COLO668 (cell line): ENCODE data around the gene SLC25A21.

Source experiments
- DNase-seq: peaks from one replicate; lab custom pipeline; 2025; ENCODE audit not compliant: unreplicated experiment; lab: John Stamatoyannopoulos, UW

SLC25A21 gene

DNA sequence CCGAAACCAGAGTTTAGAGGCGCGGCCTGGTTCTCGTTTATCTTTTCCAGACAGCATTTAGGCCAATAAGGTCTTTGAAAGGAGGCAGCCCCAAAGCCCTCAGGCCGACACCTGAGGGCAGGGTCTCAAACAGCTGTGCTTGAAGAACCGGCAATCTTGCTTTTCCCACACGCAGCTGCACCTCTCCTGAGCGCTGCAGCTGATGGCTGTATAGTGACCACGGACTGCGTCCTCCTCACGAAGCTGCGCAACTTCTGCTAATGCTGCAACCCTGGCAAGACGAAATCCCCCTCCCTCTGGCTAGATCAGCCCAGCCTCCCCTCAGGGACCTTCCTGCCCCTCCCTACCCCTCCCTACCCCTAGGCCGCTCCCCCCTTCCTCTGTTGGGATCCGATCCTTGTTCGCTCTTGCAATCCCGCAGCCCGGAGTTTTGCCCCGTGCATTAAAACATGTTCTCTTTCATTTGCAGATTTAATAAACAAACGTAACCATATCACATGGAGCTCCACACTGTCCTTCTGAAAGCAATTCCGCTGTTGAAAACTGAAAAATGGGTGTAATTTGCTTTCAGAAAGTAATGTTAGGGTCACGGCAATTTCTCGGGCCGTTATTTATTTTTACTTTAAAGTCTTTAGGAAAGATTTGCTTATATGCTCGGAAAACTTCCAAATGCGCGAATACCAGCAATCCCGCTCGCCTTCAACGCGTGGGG is 515.6 kb downstream of the SLC25A21 start:
- DNase-seq, result peak; percentile 68

DNA sequence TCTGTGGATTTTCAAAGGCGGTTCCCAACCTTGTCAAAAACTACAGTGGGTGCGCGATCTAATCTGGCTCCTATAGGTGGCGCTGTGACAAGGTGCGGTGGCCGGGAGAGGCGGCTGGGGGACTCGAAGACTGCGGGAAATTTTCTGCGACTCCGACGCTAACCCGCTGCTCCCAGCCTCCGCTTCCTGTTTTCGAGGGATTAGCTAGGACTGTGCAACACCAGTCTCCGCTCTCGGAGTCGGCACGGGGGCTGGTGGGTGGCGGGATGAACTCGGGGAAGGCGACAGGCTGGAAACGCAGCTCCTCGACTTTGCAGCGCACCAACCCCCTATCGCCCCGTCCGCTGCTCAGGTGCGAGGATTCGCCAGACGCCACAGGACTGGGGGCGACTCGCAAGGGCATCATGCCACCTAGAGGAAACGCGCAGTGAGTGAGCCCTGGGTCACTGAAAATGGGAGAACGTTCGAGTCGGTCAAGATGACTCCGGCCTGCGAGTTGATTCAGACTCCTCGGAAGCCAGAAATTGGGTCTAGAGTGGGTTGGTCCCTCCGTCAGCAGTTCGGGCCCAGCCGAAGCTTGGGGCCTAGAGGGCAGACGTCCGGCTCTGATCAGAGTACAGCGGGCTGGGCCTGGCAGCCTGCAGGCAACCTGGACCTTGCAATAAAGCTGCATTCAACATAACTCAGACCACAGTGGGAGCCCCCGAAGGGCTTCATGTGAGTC is 516.3 kb downstream of the SLC25A21 start:
- DNase-seq, result peak; percentile 92

DNA sequence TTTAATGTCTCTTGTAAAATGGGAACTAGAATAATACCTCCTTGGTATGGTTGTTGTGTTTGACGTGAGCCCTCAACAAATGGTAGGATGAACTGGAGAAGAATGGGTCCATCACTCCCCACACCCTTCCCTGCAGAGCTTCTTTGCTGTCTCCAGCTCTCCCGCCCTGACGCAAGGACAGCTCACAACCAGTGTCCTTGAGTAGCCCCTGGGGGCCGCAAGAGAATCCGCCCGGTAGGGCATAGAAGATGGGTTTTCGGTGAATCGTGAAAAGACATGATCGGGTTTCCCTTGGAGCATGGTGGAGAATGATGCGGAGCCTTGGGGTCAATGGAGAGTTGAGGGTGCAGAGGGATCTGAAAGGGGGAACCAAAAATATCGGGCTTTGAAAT is 516.8 kb downstream of the SLC25A21 start:
- DNase-seq, result no peak

DNA sequence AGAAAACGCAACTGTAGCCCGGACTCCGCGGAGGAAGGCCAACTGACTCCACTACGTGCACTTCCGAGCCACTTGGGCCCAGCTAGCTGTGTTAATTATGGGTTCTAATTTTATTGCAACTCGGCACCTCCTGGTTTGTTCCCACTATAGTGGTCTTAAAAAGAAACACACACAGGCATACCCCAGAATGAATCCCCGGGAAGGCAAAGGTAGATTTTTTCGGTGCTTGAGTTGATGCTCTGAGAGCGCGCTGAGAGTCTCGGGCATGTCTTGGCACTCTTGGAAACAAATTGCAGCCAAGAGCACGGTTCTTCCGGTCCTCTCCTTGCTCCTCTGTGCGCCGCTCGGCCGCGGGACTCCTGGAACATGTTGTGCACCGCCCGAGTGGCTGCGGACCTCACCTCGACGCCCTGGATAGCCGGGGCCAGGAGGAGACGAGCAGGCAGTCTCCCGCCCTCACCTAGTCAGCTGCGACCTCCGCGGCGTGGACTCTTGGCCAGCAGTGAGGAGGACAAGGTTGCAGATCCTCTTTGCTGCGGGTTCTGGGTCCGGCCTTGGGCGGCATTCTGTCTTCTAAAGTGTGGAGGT is 517.5 kb downstream of the SLC25A21 start:
- DNase-seq, result no peak

DNA sequence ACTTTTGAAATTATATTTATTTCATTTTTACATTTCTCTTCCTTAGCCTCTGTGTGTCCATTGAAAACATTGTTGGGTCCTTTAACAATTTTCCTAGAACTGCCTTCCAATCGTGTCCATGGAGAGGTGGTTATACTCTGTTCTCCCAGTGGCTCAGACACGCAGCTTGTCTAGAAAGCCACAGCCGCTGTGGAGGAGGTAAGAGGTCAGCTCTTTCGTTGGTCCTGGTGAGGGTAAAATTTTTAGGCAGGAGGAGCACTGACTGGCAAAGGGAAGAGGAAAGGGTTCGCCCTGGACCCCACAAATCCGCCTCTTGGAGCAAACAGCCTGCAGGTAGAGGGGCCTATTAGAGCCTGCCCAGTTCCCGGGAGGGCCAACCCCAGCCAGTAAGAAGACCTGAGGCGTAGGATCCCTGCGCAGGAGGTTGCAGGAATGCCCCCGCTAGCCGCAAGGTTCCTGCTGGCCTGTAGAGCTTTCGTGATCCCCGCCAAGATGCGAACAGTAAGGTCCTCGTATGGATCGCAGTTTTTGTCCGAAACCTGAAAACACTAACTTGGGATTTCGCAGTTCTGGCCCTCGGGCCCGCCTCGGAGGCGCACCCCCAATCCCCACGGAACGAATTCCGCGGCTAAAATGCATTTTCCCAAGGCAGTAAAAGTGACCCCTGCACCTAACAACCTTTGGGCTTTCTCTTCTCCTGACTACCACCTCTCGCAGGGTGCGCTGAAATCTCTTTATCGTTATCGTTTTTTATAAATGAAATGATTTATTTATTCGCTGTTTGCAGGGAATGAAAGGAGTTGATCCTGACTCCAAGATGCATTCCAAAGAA is 518.2 kb downstream of the SLC25A21 start:
- no peak for DNase-seq

DNA sequence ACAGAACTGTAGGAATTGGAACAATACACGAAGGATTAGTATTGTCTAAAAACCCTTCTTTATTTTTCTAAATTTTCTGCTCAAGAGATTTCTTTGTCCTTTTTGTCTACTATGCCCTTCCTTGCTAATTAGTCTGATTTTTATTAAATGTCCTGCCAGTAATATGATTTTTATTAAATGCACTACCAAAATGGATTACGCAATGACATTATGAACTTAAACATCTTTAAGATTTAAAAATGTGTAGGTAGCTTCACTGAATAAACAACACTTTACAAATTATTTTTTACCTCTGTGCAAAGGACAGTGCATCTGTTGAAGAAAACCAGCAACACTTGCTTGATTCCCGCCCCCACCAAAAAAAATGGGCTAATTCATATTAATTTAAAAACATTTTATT is 519.0 kb downstream of the SLC25A21 start:
- no peak for DNase-seq

DNA sequence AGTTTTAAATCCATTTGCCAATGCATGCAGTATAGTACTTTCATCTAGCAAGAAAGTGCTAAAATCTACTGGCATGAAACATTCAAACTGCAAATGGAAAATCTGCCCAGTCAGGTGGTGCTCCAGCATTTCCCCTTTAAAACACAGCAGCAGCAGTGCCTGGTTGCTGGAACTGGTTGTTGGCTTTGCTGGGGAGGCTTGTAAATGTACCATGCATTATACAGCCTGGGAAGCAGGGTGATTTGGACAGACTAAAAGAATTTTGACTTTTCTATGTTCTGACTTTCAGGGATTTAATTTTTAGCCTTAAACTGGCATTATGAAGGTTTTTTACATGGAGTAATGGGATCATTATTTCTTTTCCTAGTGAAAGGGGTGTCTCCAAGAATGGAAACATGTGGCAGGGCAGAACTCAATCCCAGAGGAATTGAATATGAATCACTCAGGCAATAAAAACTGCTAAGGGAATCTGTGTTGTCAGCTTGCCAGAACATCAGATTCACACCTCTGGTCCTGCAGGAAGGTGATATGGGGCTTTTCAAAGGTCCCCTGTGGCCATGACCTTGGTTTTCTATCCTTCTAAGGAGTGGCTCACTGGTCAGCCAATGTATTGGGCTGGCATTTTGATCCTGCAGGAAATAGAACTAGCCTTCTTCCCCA is 519.7 kb downstream of the SLC25A21 start:
- no peak for DNase-seq

DNA sequence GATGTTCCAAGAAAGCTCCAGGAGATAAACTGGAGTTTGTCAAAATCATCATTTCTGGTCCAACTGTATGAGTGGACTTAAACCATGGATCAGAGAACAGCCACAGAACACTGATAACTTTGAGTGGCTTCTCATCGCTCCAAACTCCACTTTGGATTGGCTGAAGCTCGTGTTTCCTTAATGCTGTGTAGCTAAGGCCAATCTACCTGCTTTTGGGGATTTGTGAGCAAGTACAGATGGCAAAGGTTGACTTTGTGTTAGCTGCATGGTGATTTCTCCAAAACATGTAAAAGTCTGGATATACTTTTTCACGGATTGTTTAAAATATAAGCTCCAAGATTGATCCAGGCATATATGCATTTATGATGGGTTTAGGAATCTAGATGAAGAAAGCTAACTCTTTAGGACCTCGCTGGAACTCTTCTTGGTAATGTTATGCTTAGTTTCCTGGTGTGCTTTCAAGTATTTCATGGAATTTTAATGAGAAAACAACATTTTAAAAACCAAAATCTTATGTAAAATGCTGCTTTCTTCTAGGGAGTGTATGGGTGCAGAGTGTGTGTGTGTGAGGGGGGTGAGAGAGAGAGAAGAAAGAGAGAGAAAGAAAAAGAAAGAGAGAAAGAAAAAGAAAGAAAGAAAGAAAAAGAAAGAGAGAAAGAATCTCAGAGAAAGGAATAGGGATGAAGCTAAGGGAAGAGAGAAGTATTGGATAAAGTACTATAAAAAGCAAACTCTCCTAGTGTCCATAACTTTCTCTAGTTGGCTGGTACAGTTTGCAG is 522.3 kb downstream of the SLC25A21 start:
- no peak for DNase-seq

DNA sequence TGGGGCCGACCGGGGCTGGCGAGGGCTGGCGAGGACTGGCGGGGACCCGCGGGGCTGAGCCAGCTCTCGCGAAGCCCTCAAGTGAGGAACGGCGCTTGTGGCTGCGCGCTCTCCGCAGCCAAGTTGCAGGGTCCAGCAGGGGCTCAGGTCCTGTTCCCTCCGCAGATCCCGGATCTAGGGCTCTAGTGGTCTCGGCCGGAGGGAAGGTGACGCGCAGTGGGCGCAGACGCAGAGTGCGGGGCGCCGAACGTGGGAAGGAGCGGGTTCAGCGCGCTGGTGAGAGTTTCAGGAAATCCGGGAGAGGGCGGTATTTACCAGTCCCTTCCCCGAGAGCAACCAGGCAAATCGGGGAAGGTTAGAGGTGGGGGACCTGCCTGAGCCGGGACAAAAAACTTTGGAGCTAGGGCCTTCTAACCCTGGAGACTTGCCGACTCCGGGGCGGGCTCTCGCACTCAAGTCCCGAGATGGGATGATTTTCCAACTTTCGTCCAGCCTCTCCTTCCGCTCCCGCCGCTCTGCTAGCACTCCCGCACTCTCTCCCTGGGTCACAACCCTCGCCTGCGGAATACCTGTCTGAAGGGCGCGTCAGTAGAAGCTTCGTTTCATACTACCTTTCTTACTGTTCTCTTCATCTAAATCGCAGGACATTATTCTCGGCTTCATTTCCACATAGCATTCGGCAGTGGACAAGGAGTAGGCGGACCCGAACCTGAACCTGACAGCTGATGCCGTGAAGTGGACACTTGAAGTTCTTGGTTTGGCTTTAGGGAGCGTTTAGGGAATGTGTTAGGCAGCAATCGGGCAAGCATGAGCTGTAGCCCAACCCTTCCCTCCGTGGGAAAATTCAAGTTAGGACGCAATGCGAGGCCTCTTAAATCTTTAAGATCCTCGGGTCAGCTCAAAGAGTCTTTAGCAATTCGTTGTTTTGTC is 524.3 kb downstream of the SLC25A21 start:
- peak; percentile 82 for DNase-seq

DNA sequence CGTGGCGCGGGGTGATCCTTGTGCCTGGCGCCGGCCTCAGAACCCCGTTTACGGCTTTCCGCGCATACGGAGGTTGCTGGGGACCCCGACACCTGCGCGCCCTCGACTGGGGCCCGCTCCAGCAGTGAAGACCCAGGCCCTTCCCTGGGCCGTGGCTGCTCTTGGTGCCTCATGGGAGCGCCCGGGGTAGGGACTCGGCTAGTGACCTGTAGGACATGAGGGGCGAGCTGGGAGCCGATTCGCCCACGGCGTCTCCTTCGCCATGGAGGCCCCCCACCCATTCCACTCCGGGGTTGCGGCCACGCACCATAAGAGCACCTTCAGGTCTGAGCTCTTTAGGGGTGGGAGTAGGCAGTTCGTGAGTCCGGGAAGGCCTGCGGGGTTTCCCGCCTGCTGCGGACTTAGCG is 525.0 kb downstream of the SLC25A21 start:
- DNase-seq, result no peak

DNA sequence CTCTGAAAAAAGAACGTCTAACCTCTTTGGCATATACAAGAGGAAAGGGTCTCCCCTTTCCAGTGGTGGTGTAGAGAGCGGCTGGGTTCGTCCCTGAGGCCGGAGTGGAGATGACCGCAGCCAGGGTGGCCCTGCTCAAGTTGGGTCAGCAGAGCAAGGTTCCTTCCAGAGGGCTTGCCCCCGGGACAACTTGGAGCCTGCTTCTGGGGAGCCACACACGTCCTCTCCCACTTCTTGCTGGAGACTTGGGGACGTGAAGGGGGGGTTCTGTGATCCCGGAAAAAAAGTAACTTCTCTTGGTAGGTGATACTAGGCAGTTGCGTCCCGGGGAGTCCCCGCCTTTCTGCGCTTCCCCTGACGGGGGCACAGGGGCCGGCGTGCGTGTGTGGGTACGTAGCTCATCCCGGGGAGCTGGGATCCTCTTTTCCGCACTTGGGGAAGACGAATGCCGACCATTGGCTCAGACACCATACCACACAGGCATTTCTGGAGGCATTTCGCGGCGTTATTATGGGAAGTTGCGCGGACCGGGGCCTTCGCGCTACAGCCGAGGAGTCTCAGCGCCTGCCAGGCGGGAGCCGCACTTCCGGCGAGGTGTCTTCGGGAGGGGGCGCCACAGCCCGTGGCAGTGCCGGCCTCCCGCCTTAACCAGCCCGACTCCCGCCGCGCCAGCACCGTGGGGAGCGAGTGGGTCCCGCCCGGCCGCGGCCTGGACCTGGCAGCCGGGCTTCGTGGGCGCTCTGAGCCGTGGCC is 525.6 kb downstream of the SLC25A21 start:
- DNase-seq, result peak; percentile 80

DNA sequence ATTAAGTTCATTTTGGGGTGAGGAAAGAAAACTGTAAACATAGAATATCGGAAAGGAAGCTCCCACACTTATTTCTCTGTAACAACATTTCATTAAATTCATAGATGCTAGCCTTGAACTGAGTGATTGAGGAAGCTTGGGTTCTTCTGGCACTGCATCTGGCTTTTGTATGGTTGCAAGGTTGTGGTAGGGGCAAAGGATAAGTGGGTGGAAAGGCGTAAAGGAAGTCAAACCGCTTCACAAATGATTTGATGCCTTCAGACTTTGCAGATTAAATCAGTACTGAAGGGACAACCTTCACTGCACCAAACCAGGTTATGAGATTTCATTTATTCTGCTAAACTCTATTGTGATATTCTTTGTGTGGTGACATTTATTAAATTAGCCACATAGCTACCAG is 538.8 kb downstream of the SLC25A21 start:
- DNase-seq, result no peak
